Measurements from ENCODE around the gene TTLL6.

DNA sequence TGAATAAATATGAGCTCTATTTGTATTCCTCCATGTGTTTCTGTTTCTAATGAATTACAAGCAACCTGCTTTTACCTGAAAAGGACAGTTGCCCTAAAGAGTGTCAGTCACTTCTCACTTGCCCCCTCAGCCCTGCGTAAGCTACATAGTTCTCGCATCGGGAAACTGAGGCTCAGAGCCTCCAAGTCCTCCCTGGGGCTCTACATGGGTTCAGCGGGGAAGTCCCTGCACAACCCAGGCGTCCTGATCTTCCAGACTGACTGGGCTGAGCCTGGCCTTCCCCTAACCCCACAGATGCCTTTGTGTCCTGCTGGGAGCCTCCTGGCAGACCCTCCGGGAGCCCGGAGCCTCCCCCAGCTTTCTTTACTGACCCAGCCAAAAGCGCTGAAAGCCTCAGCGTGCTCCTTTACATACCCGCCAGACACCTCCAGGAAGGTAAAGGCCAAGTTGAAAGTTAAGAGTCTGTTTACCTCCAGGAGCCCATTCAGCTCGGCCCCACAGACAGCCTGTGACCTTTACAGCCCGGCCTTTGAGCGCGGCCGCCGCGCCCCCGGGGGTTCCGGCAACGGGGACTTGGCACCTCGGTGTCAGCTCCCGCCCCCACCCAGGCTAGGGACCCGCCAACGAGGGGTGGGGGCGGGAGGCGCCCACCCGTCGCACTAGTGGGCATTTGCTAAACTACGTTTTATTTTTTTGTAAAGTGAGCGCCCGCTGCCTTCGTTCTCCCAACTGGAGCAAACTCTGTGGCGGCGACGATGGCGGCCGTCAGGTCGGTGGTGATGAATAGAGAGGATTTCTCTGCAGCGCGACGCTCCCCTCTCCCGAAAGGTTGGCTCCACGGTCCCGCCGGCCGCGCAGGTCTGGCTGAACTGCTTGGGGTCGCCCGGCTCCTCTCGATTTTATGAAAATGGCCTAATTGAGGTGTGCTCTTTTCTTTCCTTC lies 84.1 kb downstream of the TTLL6 start:
- TF ChIP-seq POLR2AphosphoS5 (IDR thresholded peaks at IDR 0.05), result no peak
- TF ChIP-seq, protein P1, sequence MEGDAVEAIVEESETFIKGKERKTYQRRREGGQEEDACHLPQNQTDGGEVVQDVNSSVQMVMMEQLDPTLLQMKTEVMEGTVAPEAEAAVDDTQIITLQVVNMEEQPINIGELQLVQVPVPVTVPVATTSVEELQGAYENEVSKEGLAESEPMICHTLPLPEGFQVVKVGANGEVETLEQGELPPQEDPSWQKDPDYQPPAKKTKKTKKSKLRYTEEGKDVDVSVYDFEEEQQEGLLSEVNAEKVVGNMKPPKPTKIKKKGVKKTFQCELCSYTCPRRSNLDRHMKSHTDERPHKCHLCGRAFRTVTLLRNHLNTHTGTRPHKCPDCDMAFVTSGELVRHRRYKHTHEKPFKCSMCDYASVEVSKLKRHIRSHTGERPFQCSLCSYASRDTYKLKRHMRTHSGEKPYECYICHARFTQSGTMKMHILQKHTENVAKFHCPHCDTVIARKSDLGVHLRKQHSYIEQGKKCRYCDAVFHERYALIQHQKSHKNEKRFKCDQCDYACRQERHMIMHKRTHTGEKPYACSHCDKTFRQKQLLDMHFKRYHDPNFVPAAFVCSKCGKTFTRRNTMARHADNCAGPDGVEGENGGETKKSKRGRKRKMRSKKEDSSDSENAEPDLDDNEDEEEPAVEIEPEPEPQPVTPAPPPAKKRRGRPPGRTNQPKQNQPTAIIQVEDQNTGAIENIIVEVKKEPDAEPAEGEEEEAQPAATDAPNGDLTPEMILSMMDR (IDR thresholded peaks at IDR 0.05), result no peak
- no peak for TF ChIP-seq POLR2A (IDR thresholded peaks at IDR 0.05)
- TF ChIP-seq EP300 (IDR thresholded peaks at IDR 0.05), result no peak

All from stomach (tissue), 4 donors.